IPS-15b (cell line): ENCODE data around the gene PDP2.
"Not testable (repeated sequence)": the region's sequence is repeated elsewhere in the genome, so short reads cannot be mapped to it uniquely, and the experiment has no call there.

ENCODE experiments used
- H3K27me3 ChIP-seq: one replicate; pipeline ENCODE4 v1.6.1; 2013; ENCODE audit warnings: low read length; ENCODE audit not compliant: control insufficient read depth, insufficient read depth
- H3K36me3 ChIP-seq: one replicate; pipeline ENCODE4 v1.6.1; 2013; ENCODE audit warnings: low read length; ENCODE audit not compliant: control insufficient read depth, insufficient read depth
- H3K4me1 ChIP-seq: one replicate; pipeline ENCODE4 v1.6.1; 2013; ENCODE audit warnings: mild to moderate bottlenecking, low read length; ENCODE audit not compliant: control insufficient read depth, insufficient read depth
- H3K4me3 ChIP-seq: one replicate; pipeline ENCODE4 v1.5.1; 2013; ENCODE audit warnings: low read depth, low read length
- H3K9ac ChIP-seq: one replicate; pipeline ENCODE4 v1.6.1; 2013; ENCODE audit warnings: low read depth, mild to moderate bottlenecking, low read length
- H3K9me3 ChIP-seq: one replicate; pipeline ENCODE4 v1.6.1; 2013; ENCODE audit warnings: mild to moderate bottlenecking, low read length; ENCODE audit not compliant: control insufficient read depth, insufficient read depth

Gene PDP2

DNA sequence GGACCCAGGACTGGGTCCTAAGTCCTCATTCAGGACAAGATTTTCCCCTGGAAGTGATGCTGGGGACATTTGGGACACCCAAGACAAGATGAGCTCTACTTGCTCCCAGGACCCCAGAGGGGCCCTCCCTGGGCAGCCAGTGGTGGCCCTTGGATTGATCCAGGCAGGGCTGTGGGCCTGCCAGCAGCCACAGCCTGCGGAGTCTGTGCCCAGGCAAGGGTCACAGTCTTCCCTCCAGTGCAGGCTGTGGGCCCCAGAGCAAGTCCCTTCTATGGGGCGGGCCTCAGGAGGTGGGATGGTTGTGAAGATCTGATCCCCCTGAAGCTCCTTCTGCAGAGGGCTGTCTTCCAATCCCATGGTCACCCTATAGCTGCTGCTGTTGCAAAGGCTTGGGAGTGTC lies 23.5 kb upstream of the PDP2 start:
- H3K9ac ChIP-seq: no peak overlapping the region
- no peaks in the 10 kb centered on the region for H3K4me1 ChIP-seq
- no peaks in the 10 kb centered on the region for H3K36me3 ChIP-seq
- H3K9me3 ChIP-seq: no peaks in the 10 kb centered on the region
- no peak overlapping the region for H3K4me3 ChIP-seq
- H3K27me3 ChIP-seq: no peaks in the 10 kb centered on the region

DNA sequence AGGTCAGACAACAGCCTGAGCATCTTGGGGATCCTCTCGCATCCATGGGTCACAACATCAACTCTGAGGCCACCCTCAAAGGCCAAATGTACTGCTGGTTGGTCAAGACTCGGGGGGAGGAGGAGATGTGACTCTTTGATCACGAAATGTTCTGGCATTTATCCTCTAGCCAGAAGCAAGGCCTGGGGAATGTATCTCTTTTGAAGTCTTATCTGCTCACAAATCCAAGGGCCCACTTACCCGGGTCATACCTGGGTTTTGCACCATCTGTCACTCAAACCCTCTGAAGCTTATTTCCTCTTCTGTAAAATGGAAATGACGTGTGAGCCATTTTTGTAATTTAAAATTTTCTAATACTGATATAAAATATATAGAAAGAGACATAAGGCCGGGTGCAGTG lies 22.9 kb upstream of the PDP2 start:
- Histone ChIP-seq H3K36me3 (no peaks in the 10 kb centered on the region), H3K9ac (no peak overlapping the region), H3K27me3 (no peaks in the 10 kb centered on the region), H3K9me3 (no peaks in the 10 kb centered on the region), H3K4me3 (no peak overlapping the region), H3K4me1 (no peaks in the 10 kb centered on the region)

DNA sequence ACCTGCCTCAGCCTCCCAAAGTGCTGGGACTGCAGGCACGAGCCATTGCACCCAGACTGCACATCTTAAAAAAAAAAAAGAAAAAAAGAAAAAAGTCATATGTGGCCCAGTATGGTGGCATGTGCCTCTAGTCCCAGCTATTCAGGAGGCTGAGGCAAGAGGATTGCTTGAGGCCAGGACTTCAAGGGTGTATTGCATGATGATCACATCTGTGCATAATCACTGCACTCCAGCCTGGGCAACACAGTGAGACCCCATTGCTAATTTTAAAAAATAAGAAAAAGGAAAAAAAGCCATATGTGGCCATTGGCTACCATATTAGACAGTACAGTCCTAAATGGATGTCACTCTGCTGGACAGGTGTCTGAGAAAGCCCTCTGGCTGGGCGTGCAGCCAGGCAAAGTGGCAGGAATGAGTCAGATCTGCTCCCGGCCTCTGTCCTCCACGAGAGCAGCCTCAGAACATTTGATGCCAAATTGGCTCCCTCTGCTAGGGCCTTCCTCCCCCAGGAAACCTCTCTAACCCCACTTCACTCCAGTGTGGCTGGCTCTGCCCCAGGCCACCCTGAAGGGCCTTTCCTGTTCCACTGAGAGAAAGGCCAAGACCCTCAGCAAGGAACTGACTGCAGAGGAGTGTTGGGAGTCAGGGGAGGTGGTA lies 21.4 kb upstream of the PDP2 start:
- H3K4me3 ChIP-seq: no peak overlapping the region
- H3K9me3 ChIP-seq: no peaks in the 10 kb centered on the region
- no peaks in the 10 kb centered on the region for H3K27me3 ChIP-seq
- no peak overlapping the region for H3K9ac ChIP-seq
- no peaks in the 10 kb centered on the region for H3K36me3 ChIP-seq
- no peaks in the 10 kb centered on the region for H3K4me1 ChIP-seq

DNA sequence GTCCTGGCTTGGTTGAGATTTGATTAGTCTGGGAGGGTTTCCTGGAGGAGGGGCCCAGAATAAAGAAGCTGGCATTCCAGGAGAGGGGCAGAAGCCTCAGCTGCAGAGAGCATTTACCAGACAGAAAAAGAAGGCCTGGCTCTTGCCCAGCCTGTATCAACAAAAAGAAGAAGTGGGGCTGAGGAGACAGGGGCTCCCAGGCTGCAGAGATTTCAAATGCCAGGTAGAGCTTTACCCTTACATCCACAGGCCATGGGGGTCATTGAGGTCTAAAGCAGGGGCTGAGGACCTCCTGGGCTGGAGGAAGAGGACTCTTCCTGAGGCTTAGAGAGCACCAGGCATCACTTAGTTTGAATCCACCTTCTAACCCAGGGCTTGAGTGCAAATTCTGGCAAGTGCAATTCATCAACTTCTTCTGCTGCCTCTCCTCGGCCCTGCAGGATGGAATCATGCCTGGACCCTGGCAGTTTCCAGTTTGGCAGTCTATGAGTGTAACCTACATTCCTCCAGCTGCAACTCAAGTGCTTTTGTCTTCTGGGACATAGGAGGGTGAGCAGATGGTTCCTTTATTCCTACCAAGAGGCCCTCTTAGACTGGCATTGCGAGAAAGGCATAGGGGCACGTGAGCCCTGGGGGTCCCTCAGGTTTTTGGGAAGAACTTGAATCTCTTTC lies 20.8 kb upstream of the PDP2 start:
- Histone ChIP-seq H3K27me3 (no peaks in the 10 kb centered on the region), H3K36me3 (no peaks in the 10 kb centered on the region), H3K4me3 (no peak overlapping the region), H3K9ac (no peak overlapping the region), H3K4me1 (no peaks in the 10 kb centered on the region), H3K9me3 (no peaks in the 10 kb centered on the region)

DNA sequence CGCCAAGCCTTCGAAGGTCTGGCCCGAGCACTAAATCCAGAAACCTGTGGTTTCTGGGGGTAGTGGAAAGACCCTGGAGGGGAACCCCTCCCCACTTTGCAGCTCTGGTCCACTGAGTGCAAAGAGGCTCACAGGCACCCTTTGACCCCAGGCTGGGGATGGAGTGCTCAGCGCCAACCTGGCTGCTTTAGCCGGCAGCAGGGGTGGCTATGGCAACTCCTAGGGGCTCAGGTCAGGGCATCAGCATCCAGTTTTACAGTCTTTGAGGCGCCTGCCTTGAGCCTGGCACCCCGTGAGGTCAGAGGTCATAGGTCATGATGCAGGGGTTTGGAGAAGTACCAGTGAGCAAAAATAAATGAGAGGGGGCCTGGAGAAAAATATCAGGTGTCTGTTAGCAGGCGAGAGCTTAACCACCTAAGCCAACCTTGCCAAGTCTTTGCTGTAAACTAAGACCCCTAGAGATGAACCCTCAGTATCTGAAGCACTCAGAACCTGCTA lies 18.2 kb upstream of the PDP2 start:
- Histone ChIP-seq H3K27me3 (no peaks in the 10 kb centered on the region), H3K9me3 (no peaks in the 10 kb centered on the region), H3K4me3 (no peak overlapping the region), H3K9ac (no peak overlapping the region), H3K4me1 (no peaks in the 10 kb centered on the region), H3K36me3 (no peaks in the 10 kb centered on the region)

DNA sequence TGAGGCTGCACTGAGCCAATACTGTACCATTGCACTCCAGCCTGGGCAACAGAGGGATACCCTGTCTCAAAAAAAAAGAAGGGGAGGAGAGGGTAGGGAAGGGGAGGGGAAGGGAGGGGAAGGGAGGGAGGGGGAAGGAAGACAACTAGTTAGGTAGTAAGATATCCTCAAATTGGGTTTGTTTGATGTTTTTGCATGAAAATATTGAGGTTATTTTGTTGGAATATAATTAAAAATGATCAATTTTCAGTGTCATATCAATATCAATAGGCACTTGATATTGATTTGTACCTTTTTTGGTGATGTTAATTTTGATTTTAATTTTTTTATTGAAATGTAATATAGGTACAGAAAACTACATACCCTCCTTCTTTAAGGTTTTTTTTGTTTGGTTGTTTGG lies 16.6 kb upstream of the PDP2 start:
- Histone ChIP-seq H3K4me3 (no peak overlapping the region), H3K27me3 (no peaks in the 10 kb centered on the region), H3K9me3 (no peaks in the 10 kb centered on the region), H3K4me1 (no peaks in the 10 kb centered on the region), H3K36me3 (no peaks in the 10 kb centered on the region), H3K9ac (no peak overlapping the region)

DNA sequence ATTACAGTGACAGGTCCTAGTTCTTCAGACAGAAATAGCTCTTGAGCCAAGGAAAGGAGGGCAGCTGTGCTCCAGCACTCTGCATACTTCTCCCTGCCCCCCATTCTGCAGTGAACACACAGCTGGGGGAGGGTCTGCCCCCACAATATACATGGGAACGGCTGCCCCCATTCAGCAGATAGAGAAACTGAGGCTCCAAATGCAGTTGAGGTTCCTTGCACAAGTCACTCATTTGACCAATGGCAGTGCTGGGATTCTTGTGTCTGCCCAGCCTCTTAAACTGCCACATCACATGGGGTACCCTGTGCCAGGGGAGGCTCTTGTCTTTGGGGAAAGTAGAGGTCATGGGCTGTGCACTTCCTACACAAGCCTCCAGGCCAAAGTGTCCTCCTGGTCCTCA lies 10.9 kb upstream of the PDP2 start:
- Histone ChIP-seq H3K9ac (no peak overlapping the region), H3K36me3 (no peaks in the 10 kb centered on the region), H3K4me3 (no peak overlapping the region), H3K4me1 (no peaks in the 10 kb centered on the region), H3K9me3 (no peaks in the 10 kb centered on the region), H3K27me3 (peaks cover 4% of the 10 kb centered on the region)

DNA sequence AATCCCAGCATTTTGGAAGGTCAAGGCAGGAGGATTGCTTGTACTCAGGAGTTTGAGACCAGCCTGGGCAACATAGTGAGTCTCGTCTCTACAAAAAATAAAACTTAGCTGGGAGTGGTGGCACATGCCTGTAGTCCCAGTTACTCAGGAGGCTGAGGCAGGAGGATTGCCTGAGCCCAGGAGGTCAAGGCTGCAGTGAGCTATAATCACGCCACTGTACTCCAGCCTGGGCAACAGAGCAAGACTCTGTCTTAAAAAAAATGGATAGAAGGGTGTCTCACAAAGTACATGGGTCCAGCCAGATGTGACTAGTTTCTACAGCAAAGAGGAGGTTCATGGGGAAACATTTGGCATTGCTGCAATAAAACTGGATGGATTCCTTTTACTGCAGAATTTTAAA lies 9.0 kb upstream of the PDP2 start:
- H3K36me3 ChIP-seq, H3K4me1 ChIP-seq, H3K9ac ChIP-seq, H3K27me3 ChIP-seq, H3K4me3 ChIP-seq, H3K9me3 ChIP-seq: not testable (repeated sequence)

DNA sequence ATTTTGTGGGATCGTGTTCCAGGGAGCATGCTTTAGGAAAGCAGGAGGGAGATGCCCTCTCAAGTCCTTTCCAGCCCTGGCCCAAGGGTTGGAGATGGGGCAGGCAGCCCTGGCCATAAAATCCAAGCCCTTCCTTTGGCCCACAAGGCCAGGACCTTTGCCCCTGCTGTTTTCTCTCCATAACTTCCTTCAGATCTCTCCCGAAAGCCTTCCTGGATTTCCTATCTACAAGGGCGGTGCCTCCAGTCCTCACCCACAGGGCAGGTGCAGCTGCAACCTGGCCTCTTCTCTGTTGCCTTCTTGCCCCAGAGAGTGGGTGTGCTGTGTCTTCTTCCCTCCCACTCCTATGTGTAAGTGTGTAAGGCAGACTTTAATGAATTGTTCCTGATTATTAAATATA lies 8.5 kb upstream of the PDP2 start:
- Histone ChIP-seq H3K9ac (no peak overlapping the region), H3K36me3 (no peaks in the 10 kb centered on the region), H3K4me3 (no peak overlapping the region), H3K27me3 (peaks cover 4% of the 10 kb centered on the region), H3K4me1 (no peaks in the 10 kb centered on the region), H3K9me3 (no peaks in the 10 kb centered on the region)

DNA sequence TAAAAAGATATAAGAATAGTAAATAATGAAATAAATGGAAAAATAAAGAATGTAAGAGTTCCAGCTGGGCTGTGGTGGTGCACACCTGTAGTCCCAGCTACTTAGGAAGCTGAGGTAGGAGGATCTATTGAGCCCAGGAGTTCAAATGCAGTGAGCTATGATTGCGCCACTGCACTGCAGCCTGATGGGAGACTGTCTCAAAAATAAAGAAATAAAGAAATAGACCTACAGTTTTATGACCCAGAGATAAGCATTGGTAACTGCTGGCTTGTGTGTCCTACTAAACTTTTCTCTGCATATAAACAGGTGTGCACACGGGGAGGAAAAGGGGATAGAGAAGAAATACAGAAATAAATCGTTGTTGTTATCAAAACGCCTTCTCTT lies 7.8 kb upstream of the PDP2 start:
- H3K4me1 ChIP-seq: no peaks in the 10 kb centered on the region
- H3K9ac ChIP-seq: no peak overlapping the region
- H3K4me3 ChIP-seq: peak overlapping the region; percentile 47
- H3K27me3 ChIP-seq: peaks cover 4% of the 10 kb centered on the region
- H3K36me3 ChIP-seq: no peaks in the 10 kb centered on the region
- no peaks in the 10 kb centered on the region for H3K9me3 ChIP-seq

DNA sequence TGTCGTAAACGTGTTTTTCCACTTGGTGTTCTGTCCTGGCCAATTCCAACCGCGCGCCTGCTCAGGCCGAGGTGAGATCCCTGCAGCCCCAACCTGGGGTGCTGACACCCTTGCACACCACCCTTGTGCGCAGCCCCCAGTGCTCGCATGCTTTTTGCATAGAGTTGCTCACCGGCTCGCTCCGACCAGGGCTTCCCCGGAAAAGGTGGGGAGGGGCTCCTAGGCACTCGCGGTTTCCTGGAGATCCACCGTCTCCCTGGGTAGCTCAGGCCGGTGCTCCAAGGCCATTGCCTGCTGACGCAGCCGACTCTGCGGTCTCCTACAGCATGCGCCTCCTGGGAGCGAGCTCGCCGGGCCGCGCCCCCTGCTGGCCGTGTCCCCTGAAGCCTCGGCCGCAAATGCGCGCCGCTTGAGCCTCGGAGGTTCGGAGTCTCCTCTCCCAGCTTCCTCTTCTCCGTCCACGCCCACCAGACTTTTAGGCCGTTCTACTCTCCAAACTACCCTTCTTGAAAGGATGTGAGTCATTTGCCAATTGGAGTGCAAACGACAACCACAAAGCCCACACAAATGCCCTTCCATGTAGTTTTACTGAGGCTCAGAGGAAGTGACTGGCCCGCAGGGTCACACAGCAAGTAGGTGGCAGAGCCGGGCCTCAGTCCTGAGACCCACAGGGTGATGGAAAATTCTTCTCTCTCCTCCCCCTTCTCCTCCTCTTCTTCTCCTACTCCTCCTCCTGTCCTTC lies 7.2 kb upstream of the PDP2 start:
- H3K9ac ChIP-seq: peak overlapping the region; percentile 16

DNA sequence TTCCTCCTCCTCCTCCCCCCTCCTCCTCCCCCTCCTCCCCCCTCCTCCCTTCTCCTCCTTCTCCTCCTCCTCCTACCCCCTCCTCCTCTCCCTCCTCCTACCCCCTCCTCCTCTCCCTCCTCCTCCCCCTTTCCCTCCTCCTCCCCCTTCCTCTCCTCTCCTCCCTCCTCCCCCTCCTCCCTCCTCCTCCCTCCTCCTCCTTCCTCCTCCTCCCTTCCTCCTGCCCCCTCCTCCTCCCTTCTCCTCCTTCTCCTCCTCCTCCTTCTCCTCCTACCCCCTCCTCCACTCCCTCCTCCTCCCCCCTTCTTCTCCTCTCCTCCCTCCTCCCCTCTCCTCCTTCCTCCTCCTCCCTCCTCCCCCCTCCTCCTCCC lies 6.6 kb upstream of the PDP2 start:
- no peaks in the 10 kb centered on the region for H3K4me1 ChIP-seq
- H3K9ac ChIP-seq: no peak overlapping the region
- H3K9me3 ChIP-seq: no peaks in the 10 kb centered on the region
- H3K36me3 ChIP-seq: no peaks in the 10 kb centered on the region
- peaks cover 4% of the 10 kb centered on the region for H3K27me3 ChIP-seq
- H3K4me3 ChIP-seq: no peak overlapping the region

More for the DNA sequence above, 7.2 kb upstream of the PDP2 start:
- Histone ChIP-seq H3K4me3 (peak overlapping the region; percentile 51), H3K4me1 (no peaks in the 10 kb centered on the region), H3K9me3 (no peaks in the 10 kb centered on the region), H3K27me3 (peaks cover 4% of the 10 kb centered on the region), H3K36me3 (no peaks in the 10 kb centered on the region)
